GDM1 (cell line): Measurements from ENCODE around the gene STYXL1.

Source experiments
- DNase-seq: peaks from one replicate; lab custom pipeline; 2025; lab: John Stamatoyannopoulos, UW

Gene STYXL1

GRCh38 chr7:75955331-75955955 lies 92.4 kb downstream of the STYXL1 start:
- DNase-seq = no peak

DNA sequence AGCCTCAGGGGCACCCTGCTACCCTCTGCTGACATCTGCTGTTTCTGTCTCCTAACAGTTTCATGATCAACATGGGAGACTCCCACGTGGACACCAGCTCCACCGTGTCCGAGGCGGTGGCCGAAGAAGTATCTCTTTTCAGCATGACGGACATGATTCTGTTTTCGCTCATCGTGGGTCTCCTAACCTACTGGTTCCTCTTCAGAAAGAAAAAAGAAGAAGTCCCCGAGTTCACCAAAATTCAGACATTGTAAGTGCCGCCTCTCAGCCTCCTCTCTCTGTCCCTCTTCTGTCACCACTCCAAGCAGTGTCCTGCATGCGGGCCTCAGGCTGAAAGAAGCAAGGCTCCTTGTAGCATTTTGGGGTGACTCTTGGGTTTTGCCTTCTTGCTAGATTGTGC lies 93.9 kb downstream of the STYXL1 start:
- DNase-seq = no peak

DNA sequence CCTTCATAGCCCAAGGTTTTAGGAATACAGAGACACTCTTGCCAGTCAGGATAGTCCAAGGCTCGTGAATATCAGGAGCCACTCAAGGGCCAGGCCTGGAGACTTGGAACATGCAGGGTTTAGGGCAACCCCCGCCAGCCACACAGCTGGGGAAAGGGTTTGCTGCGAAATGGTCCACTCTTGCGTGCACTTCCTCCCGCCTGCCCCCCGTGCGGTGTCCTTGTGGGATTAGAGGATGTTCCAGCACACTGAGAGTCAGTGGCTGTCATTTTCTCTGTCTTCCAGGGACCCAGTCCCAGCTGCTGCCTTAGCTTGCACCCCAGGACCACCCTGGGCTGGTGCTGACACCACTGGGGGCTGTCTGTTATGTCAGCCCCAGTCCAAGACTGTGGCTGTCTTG lies 94.4 kb downstream of the STYXL1 start:
- no peak for DNase-seq

GRCh38 chr7:75951506-75951905 lies 96.3 kb downstream of the STYXL1 start:
- DNase-seq = no peak

DNA sequence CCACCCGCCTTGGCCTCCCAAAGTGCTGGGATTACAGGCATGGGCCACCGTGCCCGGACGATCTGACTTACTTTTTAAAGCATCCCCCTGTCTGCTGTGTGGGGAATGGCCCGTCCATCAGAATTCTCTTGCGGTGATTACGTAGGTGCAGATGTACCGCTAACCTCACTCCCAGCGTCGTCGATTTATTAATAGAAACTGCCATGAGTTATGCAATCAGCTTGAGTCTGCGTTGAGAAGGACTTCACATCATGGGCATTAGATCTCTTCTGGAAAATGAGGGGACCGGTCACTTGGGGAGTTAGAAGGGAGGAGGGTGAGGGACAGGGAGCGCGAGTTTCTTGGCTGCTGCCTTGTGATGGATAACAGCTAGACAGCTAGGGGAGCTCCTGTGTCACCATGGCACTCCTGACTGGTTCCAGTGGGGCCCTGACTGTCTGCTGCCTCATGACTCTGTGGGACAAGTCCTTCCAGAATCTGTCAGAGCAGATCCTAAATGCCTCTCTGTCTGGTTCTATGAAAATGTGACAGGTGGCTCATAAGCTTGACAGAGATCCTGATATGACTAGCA lies 97.6 kb downstream of the STYXL1 start:
- no peak for DNase-seq

- DNase-seq = no peak
Observed at GRCh38 chr7:75948179-75948578, 99.6 kb downstream of the STYXL1 start.
